ENCODE measurements around the gene MADD.
A peak's percentile ranks its signal among the peaks of the same experiment; 100 is the strongest.

MADD gene

DNA sequence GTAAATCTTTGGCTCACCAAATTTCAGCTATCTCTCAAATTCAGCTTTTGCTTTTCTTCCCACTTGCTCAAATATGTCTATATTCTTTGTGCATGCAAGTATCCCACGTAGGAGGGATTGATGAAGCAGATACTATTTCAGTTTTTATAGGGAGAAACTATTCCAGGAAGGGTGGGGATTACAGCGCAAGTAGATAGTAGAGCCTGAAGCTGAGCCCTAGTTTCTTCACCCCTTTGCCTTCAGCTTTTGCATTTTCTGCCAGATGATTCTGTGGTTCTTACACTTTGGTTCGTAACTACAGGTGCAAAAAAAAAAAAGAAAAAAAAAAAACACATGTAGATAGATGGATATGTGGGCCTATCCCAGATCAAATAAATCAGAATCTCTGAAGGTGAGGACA, 18.2 kb upstream of the MADD start:
- DNase-seq (ENCODE audit: low read depth): no peak

DNA sequence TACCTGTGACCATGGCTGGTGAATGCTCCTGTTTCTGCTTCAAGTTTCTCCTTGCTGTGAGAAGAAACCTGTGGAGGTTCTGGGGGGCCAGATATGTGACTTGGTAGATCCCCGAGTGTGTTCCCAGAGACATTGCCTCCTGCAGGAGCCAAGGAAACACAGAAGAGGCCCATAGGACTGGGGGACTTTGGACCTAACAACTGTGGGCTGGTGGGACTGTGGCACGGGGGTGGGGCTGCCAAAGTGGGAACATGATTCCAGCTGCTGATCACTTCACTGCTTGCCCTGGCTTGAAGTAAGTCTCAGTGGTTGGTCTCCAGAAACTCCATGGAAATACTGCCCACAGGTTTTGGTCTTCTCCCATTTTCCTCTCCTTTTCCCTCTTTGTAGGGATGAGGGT, 16.3 kb upstream of the MADD start:
- no peak for DNase-seq (ENCODE audit: low read depth)

DNA sequence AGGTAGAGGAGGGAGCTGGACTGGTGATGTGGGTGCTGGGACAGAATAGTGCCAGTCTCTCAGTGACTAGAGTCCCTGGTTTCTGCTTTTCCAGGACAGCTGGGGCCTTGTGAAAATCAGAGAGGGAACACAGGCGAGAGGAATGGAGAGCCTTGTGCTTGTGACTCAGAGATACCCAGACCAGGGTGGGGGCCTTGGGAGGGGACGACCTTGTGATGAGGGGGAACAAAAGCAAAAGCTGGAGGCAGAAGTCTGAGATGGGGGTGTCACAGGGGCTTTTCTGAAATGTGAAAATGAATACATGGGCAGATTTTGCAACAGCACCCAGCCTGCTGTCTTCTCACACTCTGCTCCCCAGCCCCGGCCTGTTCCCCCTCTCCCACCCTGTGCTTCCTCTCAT, 15.5 kb upstream of the MADD start:
- no peak for DNase-seq (ENCODE audit: low read depth)

DNA sequence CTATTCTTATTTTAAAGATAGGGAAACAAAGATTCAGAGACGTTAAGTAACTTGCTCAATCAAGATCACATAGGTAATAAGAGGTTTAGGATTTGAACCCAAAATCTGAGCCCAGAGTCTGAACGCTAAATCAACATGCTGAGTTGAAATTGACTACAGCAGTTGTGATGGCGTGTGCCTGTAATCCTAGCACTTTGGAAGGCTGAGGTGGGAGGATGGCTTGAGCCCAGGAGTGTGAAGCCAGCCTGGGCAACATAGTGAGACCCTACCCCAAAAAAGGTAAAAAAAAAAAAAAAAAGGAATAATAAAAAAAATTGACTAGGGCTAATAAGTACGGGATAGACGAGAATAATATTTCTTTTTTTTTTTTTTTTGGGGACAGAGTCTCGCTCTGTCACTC, 13.6 kb upstream of the MADD start:
- no peak for DNase-seq (ENCODE audit: low read depth)

DNA sequence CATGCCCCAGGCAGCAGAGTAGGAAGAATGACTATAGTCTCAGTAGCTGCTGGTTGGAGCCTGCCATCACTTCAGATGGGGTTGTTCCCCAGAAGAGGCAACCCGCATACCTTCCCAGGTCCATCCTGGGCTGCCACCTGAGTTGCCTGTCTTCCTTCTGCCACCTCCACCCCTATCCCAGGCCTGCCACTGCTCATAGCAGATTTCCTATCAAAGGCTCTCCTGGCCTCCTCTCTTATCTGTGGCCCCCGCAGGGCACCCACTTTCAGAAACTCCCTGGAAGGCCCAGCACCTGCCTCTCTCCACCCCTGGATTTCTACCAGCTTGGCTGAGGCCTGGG, 12.8 kb upstream of the MADD start:
- no peak for DNase-seq (ENCODE audit: low read depth)

DNA sequence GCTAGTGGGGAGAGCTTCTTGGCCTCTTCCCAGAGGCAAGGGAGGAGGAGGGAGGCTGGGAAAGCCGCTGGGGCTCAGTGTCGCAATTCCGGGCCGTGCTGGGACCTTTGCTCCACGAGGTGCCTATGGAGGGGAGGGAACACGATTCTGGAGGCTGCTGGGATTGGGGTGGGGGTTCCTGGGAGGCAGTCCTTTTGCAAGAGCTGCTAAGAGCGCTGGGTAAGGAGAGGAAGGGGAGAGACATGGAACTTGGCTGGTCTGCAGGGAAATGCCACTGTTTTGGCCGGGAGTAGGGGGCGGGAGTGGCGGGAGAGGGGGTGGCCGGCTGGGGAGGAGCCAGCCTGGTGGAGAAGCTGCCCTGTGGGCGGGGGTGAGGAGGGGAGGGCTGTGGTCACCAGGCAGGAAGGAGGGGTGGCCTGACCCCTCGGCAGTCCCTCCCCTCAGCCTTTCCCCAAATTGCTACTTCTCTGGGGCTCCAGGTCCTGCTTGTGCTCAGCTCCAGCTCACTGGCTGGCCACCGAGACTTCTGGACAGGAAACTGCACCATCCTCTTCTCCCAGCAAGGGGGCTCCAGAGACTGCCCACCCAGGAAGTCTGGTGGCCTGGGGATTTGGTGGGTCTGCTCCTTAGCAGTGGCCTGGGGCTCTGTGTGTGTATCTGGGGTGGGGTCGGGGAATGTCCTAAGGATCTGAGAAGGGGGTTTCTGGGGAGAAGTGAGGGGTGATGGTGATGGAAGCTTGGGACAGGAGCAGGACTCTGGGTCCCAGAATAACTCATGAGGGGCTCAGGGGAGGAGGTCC, 12.2 kb upstream of the MADD start, which contains the start of gene NR1H3:
NR1H3 (plus strand) TSS at position 480 of the 800 bp plus-strand sequence. CDS start 1,221 bp downstream, outside the sequence.
- DNase-seq (ENCODE audit: low read depth): no peak

DNA sequence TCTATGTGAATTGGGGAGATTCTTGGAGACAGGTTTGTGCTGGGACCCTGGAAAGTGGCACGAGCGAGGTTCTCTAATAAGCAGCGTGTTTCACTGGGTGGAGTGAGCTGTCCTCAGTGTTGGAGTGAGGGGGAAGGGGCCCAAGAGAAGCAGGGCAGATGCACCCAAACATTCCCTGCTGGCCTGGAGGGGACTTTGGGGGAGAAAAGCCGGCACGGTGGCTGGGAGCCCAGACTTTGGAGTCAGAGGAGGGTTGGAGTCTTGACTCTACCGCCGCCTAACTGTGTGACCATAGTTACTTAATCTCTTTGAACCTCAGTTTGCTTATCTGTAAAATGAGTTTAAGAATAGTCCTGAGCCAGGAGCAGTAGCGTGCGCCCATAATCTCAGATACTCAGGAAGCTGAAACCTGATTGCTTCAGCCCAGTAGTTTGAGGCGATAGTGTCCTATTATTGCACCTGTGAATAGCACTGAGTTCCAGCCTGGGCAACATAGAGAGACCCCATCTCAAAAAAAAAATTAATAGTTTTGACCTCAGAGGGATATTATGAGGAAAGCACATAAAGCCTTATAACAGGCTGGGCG, 11.5 kb upstream of the MADD start:
- DNase-seq (ENCODE audit: low read depth): no peak

DNA sequence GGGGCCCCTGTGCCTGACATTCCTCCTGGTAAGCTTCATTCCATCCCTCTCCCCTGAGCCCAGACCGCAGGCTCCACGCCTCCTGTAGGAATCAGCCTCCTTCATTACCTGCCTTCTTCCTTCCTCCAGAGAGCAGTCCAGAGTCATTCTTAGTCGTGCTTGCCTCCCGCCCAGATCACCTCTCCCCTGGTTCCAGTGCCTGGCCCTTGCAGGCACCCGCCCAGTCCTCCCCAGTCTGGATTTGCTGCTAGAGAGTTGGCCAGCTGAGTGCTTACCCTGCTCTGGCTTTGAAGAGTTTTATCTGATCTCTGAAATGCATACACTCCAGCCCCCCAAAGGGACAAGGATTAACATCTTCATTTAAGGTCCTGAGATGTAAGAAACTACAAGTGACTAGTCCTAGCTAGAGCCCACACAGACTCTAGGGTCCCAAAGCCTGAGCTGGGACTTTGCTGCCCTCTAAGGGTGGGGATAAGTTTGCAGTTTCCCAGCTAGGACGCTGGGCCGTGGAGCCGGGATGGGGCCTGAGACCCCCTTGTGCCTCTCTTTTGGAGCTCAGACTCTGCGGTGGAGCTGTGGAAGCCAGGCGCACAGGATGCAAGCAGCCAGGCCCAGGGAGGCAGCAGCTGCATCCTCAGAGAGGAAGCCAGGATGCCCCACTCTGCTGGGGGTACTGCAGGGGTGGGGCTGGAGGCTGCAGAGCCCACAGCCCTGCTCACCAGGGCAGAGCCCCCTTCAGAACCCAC, 10.5 kb upstream of the MADD start:
- DNase-seq (ENCODE audit: low read depth): peak; percentile 27

DNA sequence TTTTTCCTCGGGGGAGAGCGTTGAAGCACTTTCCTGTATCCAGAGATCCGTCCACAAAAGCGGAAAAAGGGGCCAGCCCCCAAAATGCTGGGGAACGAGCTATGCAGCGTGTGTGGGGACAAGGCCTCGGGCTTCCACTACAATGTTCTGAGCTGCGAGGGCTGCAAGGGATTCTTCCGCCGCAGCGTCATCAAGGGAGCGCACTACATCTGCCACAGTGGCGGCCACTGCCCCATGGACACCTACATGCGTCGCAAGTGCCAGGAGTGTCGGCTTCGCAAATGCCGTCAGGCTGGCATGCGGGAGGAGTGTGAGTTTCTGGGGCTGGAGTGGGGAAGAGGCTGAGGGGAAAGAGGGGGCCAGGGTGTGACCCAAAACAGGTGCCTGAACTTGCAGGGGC, 9.6 kb upstream of the MADD start:
- no peak for DNase-seq (ENCODE audit: low read depth)

DNA sequence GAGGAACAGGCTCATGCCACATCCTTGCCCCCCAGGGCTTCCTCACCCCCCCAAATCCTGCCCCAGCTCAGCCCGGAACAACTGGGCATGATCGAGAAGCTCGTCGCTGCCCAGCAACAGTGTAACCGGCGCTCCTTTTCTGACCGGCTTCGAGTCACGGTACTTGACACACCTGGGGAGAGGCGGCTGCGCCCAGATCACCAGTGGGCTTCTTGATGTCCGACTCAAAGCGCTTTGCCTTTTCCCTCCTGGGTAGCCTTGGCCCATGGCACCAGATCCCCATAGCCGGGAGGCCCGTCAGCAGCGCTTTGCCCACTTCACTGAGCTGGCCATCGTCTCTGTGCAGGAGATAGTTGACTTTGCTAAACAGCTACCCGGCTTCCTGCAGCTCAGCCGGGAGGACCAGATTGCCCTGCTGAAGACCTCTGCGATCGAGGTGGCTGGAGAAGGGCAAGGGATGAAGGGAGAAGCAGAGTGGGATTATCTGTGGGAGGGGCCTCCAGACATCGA, 8.6 kb upstream of the MADD start:
- no peak for DNase-seq (ENCODE audit: low read depth)

DNA sequence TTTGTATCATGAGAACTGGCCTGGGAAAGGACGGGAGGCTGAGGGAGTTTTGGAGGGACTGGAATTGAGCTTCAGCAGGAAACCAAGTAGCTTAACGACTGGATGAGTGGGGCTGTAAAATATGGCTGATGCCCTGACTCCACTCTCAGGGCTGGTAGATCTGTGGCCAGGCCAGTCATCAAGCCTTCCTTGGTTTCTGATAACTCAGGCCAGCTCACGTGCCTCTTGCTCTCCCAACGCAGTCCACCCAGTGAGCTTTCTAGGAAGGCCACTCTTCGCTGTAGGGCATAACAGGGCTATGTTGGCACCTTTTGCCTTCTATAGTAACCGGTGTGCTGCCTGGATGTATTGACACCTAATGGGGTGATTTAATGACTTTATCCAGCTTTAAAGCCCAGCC, 5.8 kb upstream of the MADD start:
- no peak for DNase-seq (ENCODE audit: low read depth)

DNA sequence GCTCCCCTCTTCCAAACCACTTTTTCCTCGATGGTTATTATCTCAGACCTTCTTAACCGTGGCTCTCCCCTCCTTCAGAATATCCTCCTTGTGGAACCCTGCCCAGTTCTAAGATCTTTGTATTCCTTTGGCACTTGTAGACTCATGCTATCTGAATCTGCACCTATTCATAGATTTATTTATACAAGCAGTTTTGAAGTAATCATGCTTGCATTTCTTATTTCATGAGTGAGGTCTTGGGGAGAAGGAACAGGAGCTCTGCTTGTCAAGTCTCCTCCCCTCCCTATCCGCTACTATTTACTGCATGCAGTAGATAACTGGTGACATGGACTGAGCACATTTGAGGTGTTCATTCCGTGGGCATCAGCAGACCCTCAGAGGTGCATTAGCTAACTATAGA, 5.4 kb upstream of the MADD start:
- DNase-seq (ENCODE audit: low read depth): no peak

DNA sequence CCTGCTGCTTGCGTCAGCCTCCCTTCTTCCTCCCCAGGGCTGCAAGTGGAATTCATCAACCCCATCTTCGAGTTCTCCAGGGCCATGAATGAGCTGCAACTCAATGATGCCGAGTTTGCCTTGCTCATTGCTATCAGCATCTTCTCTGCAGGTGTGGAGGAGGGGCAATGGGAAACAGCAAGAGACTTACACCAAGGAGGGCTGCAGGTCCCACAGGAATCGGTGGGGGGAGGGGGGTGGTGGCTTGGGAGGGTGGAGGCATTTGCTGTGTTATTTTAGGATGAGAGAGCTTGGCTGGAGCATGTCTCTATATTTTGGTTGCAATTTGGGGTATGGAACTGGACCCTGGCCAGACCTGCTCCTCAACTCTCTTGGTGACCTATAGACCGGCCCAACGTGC, 2.1 kb upstream of the MADD start:
- no peak for DNase-seq (ENCODE audit: low read depth)

DNA sequence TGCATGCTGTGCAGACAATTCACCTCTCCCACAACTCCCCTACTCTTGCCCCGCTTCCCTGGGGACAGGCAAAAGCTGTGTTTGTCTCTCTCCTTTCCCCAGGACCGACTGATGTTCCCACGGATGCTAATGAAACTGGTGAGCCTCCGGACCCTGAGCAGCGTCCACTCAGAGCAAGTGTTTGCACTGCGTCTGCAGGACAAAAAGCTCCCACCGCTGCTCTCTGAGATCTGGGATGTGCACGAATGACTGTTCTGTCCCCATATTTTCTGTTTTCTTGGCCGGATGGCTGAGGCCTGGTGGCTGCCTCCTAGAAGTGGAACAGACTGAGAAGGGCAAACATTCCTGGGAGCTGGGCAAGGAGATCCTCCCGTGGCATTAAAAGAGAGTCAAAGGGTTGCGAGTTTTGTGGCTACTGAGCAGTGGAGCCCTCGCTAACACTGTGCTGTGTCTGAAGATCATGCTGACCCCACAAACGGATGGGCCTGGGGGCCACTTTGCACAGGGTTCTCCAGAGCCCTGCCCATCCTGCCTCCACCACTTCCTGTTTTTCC, 1.4 kb upstream of the MADD start:
- DNase-seq (ENCODE audit: low read depth): no peak

DNA sequence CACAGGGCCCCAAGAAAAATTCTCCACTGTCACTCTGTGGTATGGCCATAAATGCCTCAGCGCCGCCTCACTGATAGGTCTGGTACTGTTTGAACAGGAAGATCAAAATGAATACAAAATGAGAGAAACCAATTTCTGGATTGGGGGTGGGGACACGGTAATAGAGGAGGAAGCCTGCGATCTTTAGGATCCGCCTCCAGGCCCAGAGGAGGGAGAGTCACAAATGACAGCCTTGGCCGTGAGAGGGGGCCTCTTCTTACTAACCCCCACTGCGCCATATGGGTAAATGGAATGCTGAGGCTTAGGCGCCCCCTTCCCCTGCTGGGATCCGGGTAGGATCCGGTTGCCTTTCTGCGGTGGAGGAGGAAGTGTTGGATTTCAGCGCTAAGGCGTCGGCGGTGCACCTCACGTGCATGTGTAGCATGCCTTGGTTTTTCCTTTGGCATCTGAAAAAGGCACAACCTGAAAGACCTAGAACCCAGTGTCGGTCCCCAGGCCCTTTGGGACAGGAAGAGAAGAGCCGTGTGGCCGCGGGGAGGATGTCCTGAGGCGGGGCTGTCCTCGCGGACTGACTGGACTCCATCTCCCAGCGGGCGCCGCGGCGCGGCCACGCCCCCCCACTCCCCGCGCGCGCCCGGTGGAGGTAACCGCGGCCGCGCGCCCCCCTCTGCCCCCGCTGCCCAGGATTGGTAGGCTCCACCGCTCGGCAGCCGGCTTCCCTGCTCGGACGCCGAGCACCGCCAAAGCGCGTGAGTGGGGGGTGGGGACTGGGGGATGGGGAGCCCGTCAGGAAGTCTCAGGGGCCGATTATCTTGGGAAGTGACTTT, 718 bp upstream of the MADD start:
- peak; percentile 79 for DNase-seq (ENCODE audit: low read depth)

DNA sequence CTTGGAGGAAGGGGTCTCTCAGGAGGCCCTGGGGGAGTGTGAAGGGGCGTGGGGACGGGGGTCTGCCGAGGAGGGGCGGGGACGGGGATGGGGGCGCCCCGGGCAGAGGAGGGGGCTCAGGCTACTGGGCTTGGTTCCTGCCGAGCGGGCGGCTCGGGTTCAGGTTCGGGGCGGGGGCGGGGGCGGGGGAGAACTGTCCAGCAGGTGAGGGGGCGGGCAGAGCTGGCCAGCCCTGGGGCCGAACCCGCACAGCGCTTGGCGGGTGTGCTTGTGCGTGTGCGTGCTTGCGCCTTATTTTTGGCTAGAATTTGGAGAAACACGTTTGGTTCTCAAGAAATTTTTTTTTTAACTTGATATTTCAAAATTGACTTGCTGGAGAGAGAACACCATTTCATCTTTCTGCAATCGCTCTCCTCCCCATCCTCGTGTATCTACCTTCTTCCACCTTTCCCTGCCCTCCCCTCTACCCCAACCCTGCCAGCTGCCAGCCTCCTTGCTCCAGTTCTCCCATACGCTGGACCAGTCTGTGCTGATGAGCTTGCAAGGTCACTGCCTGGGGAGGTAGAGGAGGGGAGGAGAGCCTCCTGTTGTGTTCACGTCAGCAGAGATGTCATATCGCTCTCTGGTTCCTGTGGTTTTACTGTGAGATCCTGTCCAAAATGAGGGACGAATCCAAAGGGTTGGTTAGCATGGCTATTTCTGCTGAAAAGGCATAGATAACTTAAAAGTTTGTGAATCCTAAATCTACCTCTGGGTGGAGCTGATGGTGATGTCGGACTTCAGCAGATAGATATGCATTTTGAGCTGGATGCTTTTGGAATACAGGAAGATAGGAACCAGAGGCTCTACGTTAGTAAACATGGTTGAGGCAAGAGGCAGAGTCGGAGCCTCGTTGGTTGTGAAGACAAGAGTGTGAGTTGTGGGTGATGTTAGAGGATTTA, 668 bp downstream of the MADD start:
- no peak for DNase-seq (ENCODE audit: low read depth)

DNA sequence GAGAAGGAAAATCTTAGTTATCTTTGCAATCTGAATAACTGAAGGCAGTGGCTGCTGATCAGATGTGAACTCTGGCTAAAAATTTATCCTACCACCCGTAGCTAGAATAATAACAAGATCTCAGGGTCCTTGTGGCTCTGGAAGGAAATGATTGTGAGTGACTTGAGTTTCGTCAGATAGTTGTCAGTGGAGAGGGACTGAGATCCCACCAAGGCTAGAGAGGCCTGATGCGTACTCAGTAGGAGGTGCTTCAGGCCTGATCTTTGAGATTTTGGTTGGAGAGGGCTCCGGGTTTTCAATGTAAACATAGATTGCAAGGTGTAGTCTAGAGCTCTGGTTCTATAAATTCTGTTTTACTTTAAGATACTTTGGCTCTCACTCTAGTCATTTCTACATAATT, 1.4 kb downstream of the MADD start:
- DNase-seq (ENCODE audit: low read depth): no peak

DNA sequence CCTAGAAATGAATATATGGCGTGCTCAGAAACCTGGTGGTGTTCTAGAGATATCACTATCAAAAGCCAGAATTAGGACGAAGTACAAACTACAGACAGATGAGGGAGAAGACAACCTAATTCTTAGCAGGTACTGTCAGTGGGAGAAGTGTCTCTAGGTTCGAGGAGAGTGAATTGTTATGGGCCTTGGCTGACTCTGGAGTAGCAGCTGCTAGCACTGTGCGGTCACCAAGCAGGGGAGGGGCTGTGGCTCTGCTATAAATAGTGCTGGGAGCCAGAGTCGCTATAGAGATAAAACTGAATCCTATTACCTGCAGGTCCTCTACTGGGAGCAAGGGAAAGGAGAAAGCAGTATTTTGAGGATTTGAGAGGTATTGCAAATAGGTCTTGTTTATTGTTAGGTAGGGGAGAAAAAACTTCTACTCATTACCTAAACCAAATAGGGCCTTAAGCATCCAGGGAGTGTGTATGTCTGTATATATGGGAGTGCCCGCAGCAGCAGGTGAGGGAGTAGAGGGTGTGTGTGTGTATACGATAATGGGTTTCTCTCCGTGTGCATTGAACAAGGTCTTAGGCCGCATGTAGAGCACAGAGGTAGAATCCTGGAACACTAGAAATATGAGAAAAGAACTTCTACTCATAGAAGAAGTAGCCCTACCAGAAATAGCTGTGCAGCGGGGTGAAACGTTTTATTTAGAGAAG, 2.2 kb downstream of the MADD start:
- DNase-seq (ENCODE audit: low read depth): no peak

DNA sequence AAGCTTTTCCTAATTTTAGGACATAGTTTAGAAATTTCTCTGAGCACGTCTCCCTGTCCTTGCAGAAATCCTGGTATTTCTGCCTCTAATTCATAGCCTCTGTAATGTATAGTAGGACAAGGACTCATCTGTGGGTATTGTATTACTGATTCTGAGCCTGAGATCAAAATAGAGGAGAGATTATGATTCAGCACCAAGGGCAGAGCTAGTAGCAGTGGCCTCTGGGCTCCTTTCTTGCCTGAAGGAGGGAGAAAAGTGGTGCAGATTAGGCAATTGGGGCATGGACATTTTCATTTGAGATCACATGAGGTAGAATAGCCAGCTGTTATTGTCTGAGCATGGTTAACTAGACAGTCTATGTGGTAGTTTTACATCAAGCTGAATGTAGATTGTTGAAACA, 2.8 kb downstream of the MADD start:
- DNase-seq (ENCODE audit: low read depth): no peak

Data from stimulated activated CD4-positive, alpha-beta T cell treated with anti-CD3 and anti-CD28 coated beads, Interleukin-2, amount 100 ng/mL, for 4 hours (primary cell).